Kidney epithelial cell (primary cell): Measurements from ENCODE around the gene RHPN2. TPM values are rescaled to one million over a fixed set of nuclear protein-coding genes. Genes with fewer than 3 reads are reported as not detected.

Source experiments
- DNase-seq: peaks from one replicate; pipeline ENCODE4 v3.0.0-alpha.2; 2010; ENCODE audit warnings: low read depth
- H3K27me3 ChIP-seq: 2 replicates; pipeline ENCODE4 v1.6.0; 2011; ENCODE audit warnings: low read length; ENCODE audit not compliant: control insufficient read depth, insufficient read depth
- H3K36me3 ChIP-seq: 2 replicates; pipeline ENCODE4 v1.5.1; 2011; ENCODE audit warnings: low read length; ENCODE audit not compliant: control insufficient read depth, insufficient read depth
- H3K4me3 ChIP-seq: 2 replicates; pipeline ENCODE4 v1.5.1; 2011; ENCODE audit warnings: low read depth, mild to moderate bottlenecking, control low read depth, low read length
- total RNA-seq: library from RNA; depleted of rRNA; stranded (reverse); fragments of >200 nt; gene quantifications from 2 replicates; pipeline ENCODE4 v1.2.3, GENCODE V29; 2015
- TF ChIP-seq, protein P1 (sequence below): IDR thresholded peaks from 2 replicates; pipeline ENCODE4 v1.5.1; 2011; ENCODE audit warnings: mild to moderate bottlenecking, moderate library complexity, low read length, control low read depth, inconsistent platforms; ENCODE audit not compliant: insufficient read depth, poor library complexity, severe bottlenecking

Gene RHPN2
- total RNA-seq, 1 donor from 2014 or later = 27.6 TPM

- no peak overlapping the region for H3K4me3 ChIP-seq
- H3K36me3 ChIP-seq = no peaks in the 10 kb centered on the region
- DNase-seq = no peak
- TF ChIP-seq, protein P1, sequence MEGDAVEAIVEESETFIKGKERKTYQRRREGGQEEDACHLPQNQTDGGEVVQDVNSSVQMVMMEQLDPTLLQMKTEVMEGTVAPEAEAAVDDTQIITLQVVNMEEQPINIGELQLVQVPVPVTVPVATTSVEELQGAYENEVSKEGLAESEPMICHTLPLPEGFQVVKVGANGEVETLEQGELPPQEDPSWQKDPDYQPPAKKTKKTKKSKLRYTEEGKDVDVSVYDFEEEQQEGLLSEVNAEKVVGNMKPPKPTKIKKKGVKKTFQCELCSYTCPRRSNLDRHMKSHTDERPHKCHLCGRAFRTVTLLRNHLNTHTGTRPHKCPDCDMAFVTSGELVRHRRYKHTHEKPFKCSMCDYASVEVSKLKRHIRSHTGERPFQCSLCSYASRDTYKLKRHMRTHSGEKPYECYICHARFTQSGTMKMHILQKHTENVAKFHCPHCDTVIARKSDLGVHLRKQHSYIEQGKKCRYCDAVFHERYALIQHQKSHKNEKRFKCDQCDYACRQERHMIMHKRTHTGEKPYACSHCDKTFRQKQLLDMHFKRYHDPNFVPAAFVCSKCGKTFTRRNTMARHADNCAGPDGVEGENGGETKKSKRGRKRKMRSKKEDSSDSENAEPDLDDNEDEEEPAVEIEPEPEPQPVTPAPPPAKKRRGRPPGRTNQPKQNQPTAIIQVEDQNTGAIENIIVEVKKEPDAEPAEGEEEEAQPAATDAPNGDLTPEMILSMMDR = no peak
- no peaks in the 10 kb centered on the region for H3K27me3 ChIP-seq
These were observed 135.9 kb downstream of the RHPN2 start for GRCh38 chr19:32928806-32929205.

Other genes starting within 250 kb of the RHPN2 start
- gene SLC7A9, start 195.1 kb downstream of the RHPN2 start, total RNA-seq = 3.0 TPM in 1 of 2 replicates, not detected in the other
- 27.5 and 29.9 TPM in 2 replicates for gene CEP89, start 92.9 kb downstream of the RHPN2 start, total RNA-seq
- 1.4 and 1.7 TPM in 2 replicates for gene FAAP24, start 92.6 kb downstream of the RHPN2 start, total RNA-seq
- 4.2 and 6.7 TPM in 2 replicates for gene GPATCH1, start 16.3 kb upstream of the RHPN2 start, total RNA-seq
- not detected in 2 replicates for gene WDR88, start 67.2 kb upstream of the RHPN2 start, total RNA-seq
- 42.8 and 54.8 TPM in 2 replicates for gene LRP3, start 129.4 kb upstream of the RHPN2 start, total RNA-seq
- gene SLC7A10, start 161.0 kb upstream of the RHPN2 start, total RNA-seq = not detected in 2 replicates
- 2.0 and 3.7 TPM in 2 replicates for gene CEBPA, start 237.6 kb upstream of the RHPN2 start, total RNA-seq